ENCODE measurements around the gene PRKAR1B. TPM values are rescaled to one million over a fixed set of nuclear protein-coding genes. Genes with fewer than 3 reads are reported as not detected.

The PRKAR1B gene
- total RNA-seq, 2 experiments from 2014 or later, result 22.5 to 41.6 TPM

DNA sequence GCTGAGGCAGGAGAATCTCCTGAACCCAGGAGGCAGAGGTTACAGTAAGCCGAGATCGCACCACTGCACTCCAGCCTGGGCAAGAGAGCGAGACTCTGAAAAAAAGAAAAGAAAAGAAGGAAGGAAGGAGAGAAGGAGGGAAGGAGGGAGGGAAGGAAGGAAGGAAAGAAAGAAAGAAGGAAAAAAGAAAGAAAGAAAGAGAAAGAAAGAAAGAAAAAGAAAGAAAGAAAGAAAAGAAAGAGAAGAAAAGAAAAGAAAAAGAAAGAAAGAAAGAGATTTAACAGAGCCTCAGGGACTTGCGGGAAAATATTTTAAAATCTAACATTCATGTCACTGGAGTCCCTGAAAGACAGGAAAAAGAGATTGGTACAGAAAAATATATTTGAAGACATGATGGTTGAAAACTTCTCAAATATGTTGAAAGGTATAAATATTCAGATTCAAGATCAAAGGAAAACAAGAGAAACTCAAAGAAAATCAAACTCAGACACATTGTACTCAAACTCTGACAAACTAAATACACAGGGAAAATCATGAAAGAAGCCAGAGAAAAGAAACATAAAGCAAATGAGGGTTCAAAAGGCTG is 25.9 kb downstream of the PRKAR1B start:
- Histone ChIP-seq H3K36me3 (ENCODE audit: insufficient read depth, low read length) (peaks cover 66% of the 10 kb centered on the region), H3K9me2 (ENCODE audit: insufficient read depth, low read length) (no peaks in the 10 kb centered on the region), H3K9me3 (ENCODE audit: low read length) (peaks cover 9% of the 10 kb centered on the region; the same call in 1 of the 2 replicates), H4K20me1 (ENCODE audit: insufficient read depth, low read length) (no peaks in the 10 kb centered on the region), H3K27ac (ENCODE audit: low read depth, low read length, poor library complexity, severe bottlenecking) (no peak overlapping the region), H3K4me3 (ENCODE audit: low read depth, low read length, poor library complexity, severe bottlenecking) (no peak overlapping the region), H2AFZ (ENCODE audit: low read length) (no peak overlapping the region), H3K79me2 (ENCODE audit: insufficient read depth, low read depth, low read length) (no peaks in the 10 kb centered on the region), H3K4me2 (ENCODE audit: low read length) (no peak overlapping the region), H3K4me1 (ENCODE audit: insufficient read depth, low read length, poor library complexity, severe bottlenecking) (no peaks in the 10 kb centered on the region)
- ChIA-PET POLR2A (no interaction called here), CTCF (ENCODE audit: unreplicated experiment) (no interaction called here)
- intact Hi-C loops (cut with micrococcal nuclease; ENCODE audit: unreplicated experiment), result no loop called here
- no peak for TF ChIP-seq EZH2phosphoT487 (IDR thresholded peaks at IDR 0.05; ENCODE audit: borderline replicate concordance, low read depth, low read length)
- TF ChIP-seq, protein P1, sequence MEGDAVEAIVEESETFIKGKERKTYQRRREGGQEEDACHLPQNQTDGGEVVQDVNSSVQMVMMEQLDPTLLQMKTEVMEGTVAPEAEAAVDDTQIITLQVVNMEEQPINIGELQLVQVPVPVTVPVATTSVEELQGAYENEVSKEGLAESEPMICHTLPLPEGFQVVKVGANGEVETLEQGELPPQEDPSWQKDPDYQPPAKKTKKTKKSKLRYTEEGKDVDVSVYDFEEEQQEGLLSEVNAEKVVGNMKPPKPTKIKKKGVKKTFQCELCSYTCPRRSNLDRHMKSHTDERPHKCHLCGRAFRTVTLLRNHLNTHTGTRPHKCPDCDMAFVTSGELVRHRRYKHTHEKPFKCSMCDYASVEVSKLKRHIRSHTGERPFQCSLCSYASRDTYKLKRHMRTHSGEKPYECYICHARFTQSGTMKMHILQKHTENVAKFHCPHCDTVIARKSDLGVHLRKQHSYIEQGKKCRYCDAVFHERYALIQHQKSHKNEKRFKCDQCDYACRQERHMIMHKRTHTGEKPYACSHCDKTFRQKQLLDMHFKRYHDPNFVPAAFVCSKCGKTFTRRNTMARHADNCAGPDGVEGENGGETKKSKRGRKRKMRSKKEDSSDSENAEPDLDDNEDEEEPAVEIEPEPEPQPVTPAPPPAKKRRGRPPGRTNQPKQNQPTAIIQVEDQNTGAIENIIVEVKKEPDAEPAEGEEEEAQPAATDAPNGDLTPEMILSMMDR (conservative IDR thresholded peaks at IDR 0.05; ENCODE audit: low read length), result no peak
- no peak for DNase-seq (ENCODE audit: low spot score)
- no TSS peak for BruUV-seq (replicated peaks)

DNA sequence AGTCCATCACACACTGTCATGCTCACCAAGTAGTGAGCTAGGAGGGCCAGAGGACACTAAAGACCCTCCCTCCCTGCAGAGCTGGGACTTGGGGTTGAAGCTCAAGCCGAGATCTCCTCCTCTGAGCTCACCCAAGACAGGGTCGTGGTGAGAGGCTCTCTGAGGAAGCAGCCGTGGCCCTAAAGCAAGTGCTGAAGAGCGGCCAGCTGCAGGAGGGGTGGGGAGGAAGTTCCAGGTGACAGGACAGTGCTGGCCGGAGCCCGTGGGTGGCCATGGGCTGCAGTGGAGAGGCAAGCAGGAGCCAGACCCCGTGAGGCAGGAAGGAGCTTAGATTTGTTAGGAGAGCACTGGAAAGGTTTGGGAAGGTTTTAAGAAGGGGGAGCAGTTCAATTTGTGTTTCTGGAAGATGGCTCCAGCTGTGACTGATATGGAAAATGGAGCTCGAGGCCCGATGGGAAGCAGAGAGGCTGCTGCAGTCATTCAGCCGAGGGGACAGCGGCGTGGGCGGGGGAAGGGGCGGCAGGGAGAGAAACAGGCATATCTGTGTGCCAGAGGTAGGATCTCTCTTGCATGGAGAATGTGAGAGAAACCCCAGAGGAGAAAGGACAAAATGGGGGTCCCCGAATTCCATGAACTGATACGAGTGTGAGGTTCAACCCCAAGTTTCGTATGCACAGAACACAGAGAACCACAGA is 27.5 kb downstream of the PRKAR1B start:
- Histone ChIP-seq H3K27ac (ENCODE audit: low read depth, low read length, poor library complexity, severe bottlenecking) (no peak overlapping the region), H3K4me1 (ENCODE audit: insufficient read depth, low read length, poor library complexity, severe bottlenecking) (no peaks in the 10 kb centered on the region), H4K20me1 (ENCODE audit: insufficient read depth, low read length) (no peaks in the 10 kb centered on the region), H3K36me3 (ENCODE audit: insufficient read depth, low read length) (peaks cover 64% of the 10 kb centered on the region), H2AFZ (ENCODE audit: low read length) (no peak overlapping the region), H3K9me2 (ENCODE audit: insufficient read depth, low read length) (no peaks in the 10 kb centered on the region), H3K79me2 (ENCODE audit: insufficient read depth, low read depth, low read length) (no peaks in the 10 kb centered on the region), H3K4me2 (ENCODE audit: low read length) (no peak overlapping the region), H3K4me3 (ENCODE audit: low read depth, low read length, poor library complexity, severe bottlenecking) (no peak overlapping the region), H3K9me3 (ENCODE audit: low read length) (peaks cover 9% of the 10 kb centered on the region; the same call in 1 of the 2 replicates)
- TF ChIP-seq, protein P1 (conservative IDR thresholded peaks at IDR 0.05; ENCODE audit: low read length), result no peak
- TF ChIP-seq EZH2phosphoT487 (IDR thresholded peaks at IDR 0.05; ENCODE audit: borderline replicate concordance, low read depth, low read length), result no peak
- BruUV-seq (replicated peaks), result no TSS peak
- ChIA-PET CTCF (ENCODE audit: unreplicated experiment) (no interaction called here), POLR2A (interaction anchor here (0.6 kb wide), 1 partner anchor 376 kb away, joined by 4 read pairs; no protein-coding TSS in a partner anchor)
- no peak for DNase-seq (ENCODE audit: low spot score)
- intact Hi-C loops (cut with micrococcal nuclease; ENCODE audit: unreplicated experiment), result no loop called here
